Liver (tissue), 3 donors: Measurements from ENCODE around the gene EHF.

ENCODE experiments used
- ATF3 ChIP-seq: IDR thresholded peaks from 2 replicates; pipeline ENCODE4 v1.6.1; 2016; ENCODE audit warnings: antibody characterized with exemption
- CTCF ChIP-seq: fragments of 150-350 bp; IDR thresholded peaks from 2 replicates; pipeline ENCODE4 v1.5.1; 2017; ENCODE audit warnings: improper control_type of control experiment, low read depth, low read length; ENCODE audit not compliant: missing input control
- EGR1 ChIP-seq, 2 donors: IDR thresholded peaks; 2 replicates each; pipeline ENCODE4 v1.6.1; 2016 to 2018; ENCODE audit warnings: antibody characterized with exemption in 2 of 2, low read depth in 2 of 2
- GABPA ChIP-seq, 2 donors: IDR thresholded peaks in 1 of 2; conservative IDR thresholded peaks in 1 of 2; 2 replicates each; pipeline ENCODE4 v1.6.1; 2016; ENCODE audit warnings: antibody characterized with exemption in 2 of 2, mild to moderate bottlenecking in 1 of 2, moderate library complexity in 1 of 2
- HNF4G ChIP-seq: IDR thresholded peaks from 2 replicates; pipeline ENCODE4 v1.6.1; 2016; ENCODE audit warnings: antibody characterized with exemption
- JUND ChIP-seq, 2 donors: IDR thresholded peaks; 2 replicates each; pipeline ENCODE4 v1.6.1; 2016; ENCODE audit warnings: antibody characterized with exemption in 2 of 2
- MAX ChIP-seq: IDR thresholded peaks from 2 replicates; pipeline ENCODE4 v1.6.1; 2016; ENCODE audit warnings: antibody characterized with exemption
- RAD21 ChIP-seq, 2 donors: IDR thresholded peaks; 2 replicates each; pipeline ENCODE4 v1.6.1; 2016; ENCODE audit warnings: antibody characterized with exemption in 2 of 2, mild to moderate bottlenecking in 2 of 2
- REST ChIP-seq: IDR thresholded peaks from 2 replicates; pipeline ENCODE4 v1.6.1; 2016; ENCODE audit warnings: antibody characterized with exemption, mild to moderate bottlenecking
- RXRA ChIP-seq, 2 donors: IDR thresholded peaks; 2 replicates each; pipeline ENCODE4 v1.6.1; 2017 to 2018; ENCODE audit warnings: antibody characterized with exemption in 2 of 2, mild to moderate bottlenecking in 1 of 2
- SP1 ChIP-seq: IDR thresholded peaks from 2 replicates; pipeline ENCODE4 v1.6.1; 2018; ENCODE audit warnings: antibody characterized with exemption, mild to moderate bottlenecking
- TAF1 ChIP-seq: conservative IDR thresholded peaks from 2 replicates; pipeline ENCODE4 v1.6.1; 2016; ENCODE audit warnings: antibody characterized with exemption, mild to moderate bottlenecking
- YY1 ChIP-seq: IDR thresholded peaks from 2 replicates; pipeline ENCODE4 v1.6.1; 2016; ENCODE audit warnings: antibody characterized with exemption, mild to moderate bottlenecking
- ZBTB33 ChIP-seq: IDR thresholded peaks from 2 replicates; pipeline ENCODE4 v1.6.1; 2016; ENCODE audit warnings: antibody characterized with exemption
- donor health status: healthy.
- donor health status: healthy.

- no peak for TF ChIP-seq TAF1
- TF ChIP-seq CTCF, result no peak
- no peak for TF ChIP-seq ATF3
- TF ChIP-seq REST, result no peak
- no peak for TF ChIP-seq JUND (IDR thresholded peaks at IDR 0.05)
- no peak for TF ChIP-seq YY1
- no peak for TF ChIP-seq ZBTB33
- no peak for TF ChIP-seq GABPA (IDR thresholded peaks at IDR 0.05 in 1 of 2, conservative IDR thresholded peaks at IDR 0.05 in 1 of 2)
- TF ChIP-seq RXRA (IDR thresholded peaks at IDR 0.05), result no peak
- no peak for TF ChIP-seq EGR1 (IDR thresholded peaks at IDR 0.05; ENCODE audit: low read depth in 2 of 2)
- TF ChIP-seq MAX, result no peak
- no peak for TF ChIP-seq RAD21 (IDR thresholded peaks at IDR 0.05)
- no peak for TF ChIP-seq HNF4G
- no peak for TF ChIP-seq SP1
These were observed 21.2 kb downstream of the EHF start for GRCh38 chr11:34642001-34642554.
